Thymus (tissue), 11 donors: ENCODE data around the gene GRAMD1B. TPM values are rescaled to one million over a fixed set of nuclear protein-coding genes. Genes with fewer than 3 reads are reported as not detected.
"Not testable (repeated sequence)": the region's sequence is repeated elsewhere in the genome, so short reads cannot be mapped to it uniquely, and the experiment has no call there.

Source experiments
- DNase-seq, 9 donors: peaks; one replicate each; pipeline ENCODE4 v3.0.0-alpha.2; 2013; ENCODE audit warnings: low spot score in 9 of 9, low read depth in 6 of 9, missing footprints in 1 of 9
- H3K27ac ChIP-seq, 2 donors: one replicate each; pipeline ENCODE4 v1.5.1; 2013; ENCODE audit warnings: control low read depth in 1 of 2, low read depth in 1 of 2, low read length in 1 of 2, mild to moderate bottlenecking in 1 of 2, moderate library complexity in 1 of 2
- H3K27me3 ChIP-seq, 2 donors: one replicate each; pipeline ENCODE4 v1.5.1; 2013; ENCODE audit warnings: low read length in 1 of 2; ENCODE audit not compliant: control insufficient read depth in 2 of 2, insufficient read depth in 1 of 2
- H3K36me3 ChIP-seq, 2 donors: one replicate each; pipeline ENCODE4 v1.5.1; 2013; ENCODE audit warnings: low read length in 1 of 2, mild to moderate bottlenecking in 1 of 2, moderate library complexity in 1 of 2; ENCODE audit not compliant: control insufficient read depth in 2 of 2, insufficient read depth in 2 of 2
- H3K4me1 ChIP-seq, 2 donors: one replicate each; pipeline ENCODE4 v1.5.1; 2013; ENCODE audit warnings: low read length in 2 of 2; ENCODE audit not compliant: control insufficient read depth in 2 of 2, insufficient read depth in 2 of 2
- H3K4me3 ChIP-seq, 2 donors: one replicate each; pipeline ENCODE4 v1.5.1; 2013; ENCODE audit warnings: low read length in 2 of 2, control low read depth in 1 of 2, mild to moderate bottlenecking in 1 of 2
- H3K9me3 ChIP-seq, 2 donors: one replicate each; pipeline ENCODE4 v1.5.1; 2013; ENCODE audit warnings: low read length in 1 of 2, mild to moderate bottlenecking in 1 of 2; ENCODE audit not compliant: control insufficient read depth in 2 of 2, insufficient read depth in 1 of 2
- WGBS: extraction: QIAGEN DNeasy Blood & Tissue Kit; methylation state at CpG from one replicate; pipeline ENCODE4 v1.1.7; 2013; 5-methylcytosine and 5-hydroxymethylcytosine counted together
- polyA plus RNA-seq: library from polyadenylated mRNA; stranded (reverse); fragments of 200-250 nt; gene quantifications from one replicate; pipeline ENCODE4 v1.2.3, GENCODE V29; 2013
- total RNA-seq: library from RNA; stranded (reverse); fragments of 120-200 nt; gene quantifications from one replicate; pipeline ENCODE4 v1.2.4, GENCODE V29; 2013
- donor health status: healthy.

Gene GRAMD1B
- total and polyA plus RNA-seq, 2 donors = 4.8 to 15.6 TPM

- H3K4me1 ChIP-seq = peaks cover 4 to 32% of the 10 kb centered on the region in 2 donors
- H3K36me3 ChIP-seq = peaks cover 0 to 9% of the 10 kb centered on the region in 2 donors
- H3K4me3 ChIP-seq = no peak overlapping the region
- no peak for DNase-seq
- no peaks in the 10 kb centered on the region for H3K9me3 ChIP-seq
- 80% methylated on average over 5 of the region's 5 CpGs for WGBS
- H3K27ac ChIP-seq = peak overlapping the region in 1 of 2 donors; percentile 1
- no peaks in the 10 kb centered on the region for H3K27me3 ChIP-seq
Observed at GRCh38 chr11:123451183-123451781, 21.2 kb downstream of the GRAMD1B start.

GRCh38 chr11:123452794-123453193 is 22.7 kb downstream of the GRAMD1B start:
- H3K27ac ChIP-seq = no peak overlapping the region

GRCh38 chr11:123454060-123454651 is 24.1 kb downstream of the GRAMD1B start:
- Histone ChIP-seq H3K9me3 (no peaks in the 10 kb centered on the region), H3K4me1 (peaks cover 8 to 47% of the 10 kb centered on the region in 2 donors), H3K27ac (peak overlapping the region in 1 of 2 donors; percentile 37), H3K36me3 (peaks cover 5 to 8% of the 10 kb centered on the region in 2 donors), H3K4me3 (no peak overlapping the region), H3K27me3 (no peaks in the 10 kb centered on the region)
- DNase-seq = peak in 1 of 9 donors; percentile 57
- 31% methylated on average over 7 of the region's 7 CpGs for WGBS

More at GRCh38 chr11:123452794-123453193, 22.7 kb downstream of the GRAMD1B start:
- Histone ChIP-seq H3K4me3 (no peak overlapping the region), H3K9me3 (no peaks in the 10 kb centered on the region), H3K4me1 (peaks cover 8 to 46% of the 10 kb centered on the region in 2 donors), H3K36me3 (peaks cover 4 to 5% of the 10 kb centered on the region in 2 donors), H3K27me3 (no peaks in the 10 kb centered on the region)
- no peak for DNase-seq
- WGBS = 98% methylated on average over 1 of the region's 1 CpG

- Histone ChIP-seq H3K4me3 (no peak overlapping the region), H3K4me1 (peaks cover 8 to 45% of the 10 kb centered on the region in 2 donors), H3K36me3 (peaks cover 4 to 8% of the 10 kb centered on the region in 2 donors), H3K27me3 (no peaks in the 10 kb centered on the region), H3K9me3 (no peaks in the 10 kb centered on the region), H3K27ac (no peak overlapping the region)
- DNase-seq = no peak
Observed at GRCh38 chr11:123454796-123455195, 24.7 kb downstream of the GRAMD1B start.

- not testable (repeated sequence) for H3K36me3 ChIP-seq, H3K27me3 ChIP-seq, DNase-seq, H3K9me3 ChIP-seq, H3K4me3 ChIP-seq
- WGBS = 87% methylated on average over 5 of the region's 5 CpGs
- H3K4me1 ChIP-seq = peaks cover 8 to 39% of the 10 kb centered on the region in 2 donors
- peak overlapping the region in 1 of 2 donors; percentile 36 for H3K27ac ChIP-seq
Observed at GRCh38 chr11:123456448-123456847, 26.4 kb downstream of the GRAMD1B start.

GRCh38 chr11:123457187-123457770 is 27.2 kb downstream of the GRAMD1B start:
- Histone ChIP-seq H3K36me3 (peaks cover 8% of the 10 kb centered on the region in 2 donors), H3K4me3 (no peak overlapping the region), H3K4me1 (peaks cover 10 to 36% of the 10 kb centered on the region in 2 donors), H3K9me3 (no peaks in the 10 kb centered on the region), H3K27ac (peak overlapping the region; percentile 15 to 73), H3K27me3 (no peaks in the 10 kb centered on the region)
- peak in 1 of 9 donors; percentile 64 for DNase-seq
- 50% methylated on average over 8 of the region's 8 CpGs for WGBS

GRCh38 chr11:123458501-123458900 is 28.4 kb downstream of the GRAMD1B start:
- Histone ChIP-seq H3K4me1 (peaks cover 12 to 41% of the 10 kb centered on the region in 2 donors), H3K4me3 (no peak overlapping the region), H3K36me3 (peaks cover 8% of the 10 kb centered on the region in 2 donors), H3K27me3 (no peaks in the 10 kb centered on the region), H3K9me3 (no peaks in the 10 kb centered on the region), H3K27ac (no peak overlapping the region)
- DNase-seq = no peak
- 97% methylated on average over 2 of the region's 2 CpGs for WGBS

- no peak overlapping the region for H3K4me3 ChIP-seq
- peaks cover 8 to 32% of the 10 kb centered on the region in 2 donors for H3K4me1 ChIP-seq
- H3K27me3 ChIP-seq = no peaks in the 10 kb centered on the region
- no peak for DNase-seq
- peaks cover 8 to 10% of the 10 kb centered on the region in 2 donors for H3K36me3 ChIP-seq
- H3K27ac ChIP-seq = no peak overlapping the region
- WGBS = 96% methylated on average over 7 of the region's 7 CpGs
- no peaks in the 10 kb centered on the region for H3K9me3 ChIP-seq
Observed at GRCh38 chr11:123460012-123460700, 30.1 kb downstream of the GRAMD1B start.

- no peak for DNase-seq
- WGBS = 96% methylated on average over 4 of the region's 4 CpGs
Observed at GRCh38 chr11:123461164-123461563, 31.1 kb downstream of the GRAMD1B start.

More at GRCh38 chr11:123461164-123461563, 31.1 kb downstream of the GRAMD1B start:
- H3K4me1 ChIP-seq = peaks cover 8 to 27% of the 10 kb centered on the region in 2 donors
- no peak overlapping the region for H3K27ac ChIP-seq
- H3K36me3 ChIP-seq = peaks cover 8 to 10% of the 10 kb centered on the region in 2 donors
- H3K9me3 ChIP-seq = no peaks in the 10 kb centered on the region
- H3K4me3 ChIP-seq = no peak overlapping the region
- no peaks in the 10 kb centered on the region for H3K27me3 ChIP-seq
